AG04450 (cell line): Measurements from ENCODE around the gene GALNT6. TPM values are rescaled to one million over a fixed set of nuclear protein-coding genes. Genes with fewer than 3 reads are reported as not detected.
A peak's percentile ranks its signal among the peaks of the same experiment; 100 is the strongest.

ENCODE experiments used
- CTCF ChIA-PET: fragments of 300-600, 350-600 bp; formaldehyde crosslinking; extraction: SDS; loops from one replicate; lab custom pipeline; 2022; ENCODE audit warnings: antibody characterized with exemption, inconsistent platforms; lab: Charles Lee
- POLR2A ChIA-PET: fragments of 350-600 bp; formaldehyde crosslinking; extraction: SDS; loops from one replicate; lab custom pipeline; 2021; ENCODE audit warnings: antibody characterized with exemption, inconsistent platforms; lab: Yijun Ruan, JAX
- DNase-seq: peaks from one replicate; pipeline ENCODE4 v3.0.0-alpha.2; 2011; ENCODE audit warnings: low read depth, low spot score
- H3K27ac ChIP-seq: one replicate; pipeline ENCODE4 v1.5.1; 2012; ENCODE audit warnings: low read depth, low read length, control low read depth
- H3K27me3 ChIP-seq: one replicate; pipeline ENCODE4 v1.6.0; 2012; ENCODE audit warnings: low read length; ENCODE audit not compliant: control insufficient read depth, insufficient read depth
- H3K4me3 ChIP-seq: 2 replicates; pipeline ENCODE4 v1.5.1; 2011; ENCODE audit warnings: mild to moderate bottlenecking, low read depth, low read length, control low read depth
- H3K9me3 ChIP-seq: 2 replicates; pipeline ENCODE4 v1.5.1; 2012; ENCODE audit warnings: low read length; ENCODE audit not compliant: control insufficient read depth, insufficient read depth
- CTCF ChIP-seq: IDR thresholded peaks from 2 replicates; pipeline ENCODE4 v1.5.1; 2011; ENCODE audit warnings: low read depth, low read length, control low read depth, inconsistent platforms
- polyA minus RNA-seq: library from RNA; depleted of rRNA, polyadenylated mRNA; stranded (reverse); fragments of >200 nt; gene quantifications from 2 replicates; pipeline ENCODE4 v1.2.3, GENCODE V29; 2011; rRNA and poly(A)+ RNA removed
- polyA plus RNA-seq: library from polyadenylated mRNA; depleted of rRNA; stranded (reverse); fragments of >200 nt; gene quantifications from 2 replicates; pipeline ENCODE4 v1.2.3, GENCODE V29; 2011; rRNA removed

Gene GALNT6
- polyA plus RNA-seq = 31.1 and 32.1 TPM in 2 replicates
- 26.9 and 36.2 TPM in 2 replicates for polyA minus RNA-seq

- H3K27ac ChIP-seq = peak within 1 kb of the TSS; percentile 81
- no peak for TF ChIP-seq CTCF
- CTCF ChIA-PET = interaction anchor here (0.7 kb wide), 1 partner anchor 141 kb away, joined by 3 read pairs; no protein-coding TSS in a partner anchor
- DNase-seq = no peak
- H3K4me3 ChIP-seq = peak within 1 kb of the TSS; percentile 68
- no peaks in the 10 kb centered on the region for H3K27me3 ChIP-seq
- H3K9me3 ChIP-seq = no peaks in the 10 kb centered on the region
- POLR2A ChIA-PET = interaction anchor here (0.6 to 2.5 kb wide), 2 partner anchors 20 to 43 kb away, joined by 4 to 12 read pairs; no protein-coding TSS in a partner anchor
Observed at GRCh38 chr12:51391283-51392123, at the start of gene GALNT6. Gene GALNT6, minus strand, starts transcription at chr12:51391406. Its CDS starts 11,625 bp downstream, at chr12:51379781.

GRCh38 chr12:51439330-51439729 is 48.1 kb upstream of the GALNT6 start:
- Histone ChIP-seq H3K27ac (no peak overlapping the region), H3K9me3 (no peaks in the 10 kb centered on the region), H3K27me3 (no peaks in the 10 kb centered on the region), H3K4me3 (no peak overlapping the region)
- no peak for DNase-seq
- CTCF ChIA-PET = interaction anchor here (0.5 to 0.7 kb wide), 2 partner anchors 175 to 565 kb away, joined by 3 read pairs; no protein-coding TSS in a partner anchor
- POLR2A ChIA-PET = no interaction called here
- TF ChIP-seq CTCF = no peak

GRCh38 chr12:51437431-51437830 is 46.2 kb upstream of the GALNT6 start:
- TF ChIP-seq CTCF = no peak
- H3K27ac ChIP-seq = no peak overlapping the region
- no peaks in the 10 kb centered on the region for H3K27me3 ChIP-seq
- no peaks in the 10 kb centered on the region for H3K9me3 ChIP-seq
- CTCF ChIA-PET = interaction anchor here (1.2 kb wide), 1 partner anchor 13 kb away, joined by 3 read pairs; the partner anchor contains the start of gene SLC4A8
- no peak overlapping the region for H3K4me3 ChIP-seq
- POLR2A ChIA-PET = no interaction called here
- DNase-seq = no peak

- no peak for DNase-seq
- POLR2A ChIA-PET = no interaction called here
- no peak overlapping the region for H3K4me3 ChIP-seq
- TF ChIP-seq CTCF = no peak
- H3K27ac ChIP-seq = no peak overlapping the region
- CTCF ChIA-PET = interaction anchor here (1.3 kb wide), 1 partner anchor 385 kb away, joined by 3 read pairs; no protein-coding TSS in a partner anchor
- no peaks in the 10 kb centered on the region for H3K9me3 ChIP-seq
- H3K27me3 ChIP-seq = no peaks in the 10 kb centered on the region
Observed at GRCh38 chr12:51434305-51434704, 43.1 kb upstream of the GALNT6 start.

GRCh38 chr12:51432921-51433320 is 41.7 kb upstream of the GALNT6 start:
- CTCF ChIA-PET = no interaction called here
- POLR2A ChIA-PET = interaction anchor here (0.7 kb wide), 1 partner anchor 9 kb away, joined by 5 read pairs; no protein-coding TSS in a partner anchor
- no peak for TF ChIP-seq CTCF

More at GRCh38 chr12:51432921-51433320, 41.7 kb upstream of the GALNT6 start:
- Histone ChIP-seq H3K9me3 (no peaks in the 10 kb centered on the region), H3K27me3 (no peaks in the 10 kb centered on the region), H3K4me3 (no peak overlapping the region), H3K27ac (no peak overlapping the region)
- DNase-seq = no peak
